ENCODE data around the gene TNKS2. TPM values are rescaled to one million over a fixed set of nuclear protein-coding genes. Genes with fewer than 3 reads are reported as not detected.

Gene TNKS2
- total and polyA plus RNA-seq, 3 donors from 2014 or later: 23.4 to 36.1 (median 31.3) TPM

DNA sequence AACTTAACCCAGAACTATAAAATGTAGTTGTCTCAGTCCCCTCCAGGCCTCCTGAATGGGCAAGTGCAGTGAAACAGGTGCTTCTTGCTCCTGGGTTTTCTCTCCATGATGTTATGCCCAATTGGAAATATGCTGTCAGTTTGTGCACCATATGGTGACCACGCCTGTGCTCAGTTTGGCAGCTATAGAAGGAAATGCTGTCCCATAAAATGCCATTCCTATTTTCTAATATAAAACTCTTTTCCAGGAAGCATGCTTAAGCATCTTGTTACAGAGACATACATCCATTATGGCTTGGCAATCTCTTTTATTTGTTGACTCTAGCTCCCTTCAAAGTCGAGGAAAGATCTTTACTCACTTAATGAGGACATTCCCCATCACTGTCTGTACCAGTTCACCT lies 65.9 kb downstream of the TNKS2 start:
- Histone ChIP-seq H3K4me1 (no peaks in the 10 kb centered on the region), H3K27me3 (no peaks in the 10 kb centered on the region), H3K27ac (no peak overlapping the region), H3K4me3 (no peak overlapping the region), H3K36me3 (ENCODE audit: low read depth, missing control alignments) (no peaks in the 10 kb centered on the region), H3K9me3 (no peaks in the 10 kb centered on the region)
- WGBS, 2 donors: 21 to 43% methylated on average over 2 of the region's 2 CpGs
- no peak for DNase-seq
- intact Hi-C loops (cut with DNase I; ENCODE audit: low total_unique reads): no loop called here
- TF ChIP-seq, protein P1, sequence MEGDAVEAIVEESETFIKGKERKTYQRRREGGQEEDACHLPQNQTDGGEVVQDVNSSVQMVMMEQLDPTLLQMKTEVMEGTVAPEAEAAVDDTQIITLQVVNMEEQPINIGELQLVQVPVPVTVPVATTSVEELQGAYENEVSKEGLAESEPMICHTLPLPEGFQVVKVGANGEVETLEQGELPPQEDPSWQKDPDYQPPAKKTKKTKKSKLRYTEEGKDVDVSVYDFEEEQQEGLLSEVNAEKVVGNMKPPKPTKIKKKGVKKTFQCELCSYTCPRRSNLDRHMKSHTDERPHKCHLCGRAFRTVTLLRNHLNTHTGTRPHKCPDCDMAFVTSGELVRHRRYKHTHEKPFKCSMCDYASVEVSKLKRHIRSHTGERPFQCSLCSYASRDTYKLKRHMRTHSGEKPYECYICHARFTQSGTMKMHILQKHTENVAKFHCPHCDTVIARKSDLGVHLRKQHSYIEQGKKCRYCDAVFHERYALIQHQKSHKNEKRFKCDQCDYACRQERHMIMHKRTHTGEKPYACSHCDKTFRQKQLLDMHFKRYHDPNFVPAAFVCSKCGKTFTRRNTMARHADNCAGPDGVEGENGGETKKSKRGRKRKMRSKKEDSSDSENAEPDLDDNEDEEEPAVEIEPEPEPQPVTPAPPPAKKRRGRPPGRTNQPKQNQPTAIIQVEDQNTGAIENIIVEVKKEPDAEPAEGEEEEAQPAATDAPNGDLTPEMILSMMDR (IDR thresholded peaks at IDR 0.05): no peak
- TF ChIP-seq POLR2A (IDR thresholded peaks at IDR 0.05): no peak

DNA sequence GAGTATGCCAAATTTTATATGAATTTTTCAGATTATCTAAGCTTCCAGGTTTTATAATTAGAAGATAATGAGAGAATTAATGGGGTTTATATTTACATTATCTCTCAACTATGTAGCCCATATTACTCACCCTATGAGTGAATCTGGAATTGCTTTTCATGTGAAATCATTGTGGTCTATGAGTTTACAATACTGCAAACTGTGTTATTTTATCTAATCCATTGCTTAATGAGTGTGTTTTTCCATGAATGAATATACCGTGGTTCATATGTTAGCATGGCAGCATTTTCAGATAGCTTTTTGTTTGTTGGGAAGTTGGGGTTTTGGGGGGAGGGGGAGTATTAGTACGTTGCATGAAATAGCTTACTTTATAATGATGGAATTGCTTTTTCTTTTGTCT lies 66.5 kb downstream of the TNKS2 start:
- H3K27me3 ChIP-seq: no peaks in the 10 kb centered on the region
- H3K27ac ChIP-seq: no peak overlapping the region
- no peak for TF ChIP-seq POLR2A (IDR thresholded peaks at IDR 0.05)
- TF ChIP-seq, protein P1 (IDR thresholded peaks at IDR 0.05): no peak
- 73 to 81% methylated on average over 2 of the region's 2 CpGs for WGBS, 2 donors
- intact Hi-C loops (cut with DNase I; ENCODE audit: low total_unique reads): no loop called here
- DNase-seq: no peak
- H3K36me3 ChIP-seq (ENCODE audit: low read depth, missing control alignments): no peaks in the 10 kb centered on the region
- H3K9me3 ChIP-seq: no peaks in the 10 kb centered on the region
- H3K4me3 ChIP-seq: no peak overlapping the region
- H3K4me1 ChIP-seq: no peaks in the 10 kb centered on the region

DNA sequence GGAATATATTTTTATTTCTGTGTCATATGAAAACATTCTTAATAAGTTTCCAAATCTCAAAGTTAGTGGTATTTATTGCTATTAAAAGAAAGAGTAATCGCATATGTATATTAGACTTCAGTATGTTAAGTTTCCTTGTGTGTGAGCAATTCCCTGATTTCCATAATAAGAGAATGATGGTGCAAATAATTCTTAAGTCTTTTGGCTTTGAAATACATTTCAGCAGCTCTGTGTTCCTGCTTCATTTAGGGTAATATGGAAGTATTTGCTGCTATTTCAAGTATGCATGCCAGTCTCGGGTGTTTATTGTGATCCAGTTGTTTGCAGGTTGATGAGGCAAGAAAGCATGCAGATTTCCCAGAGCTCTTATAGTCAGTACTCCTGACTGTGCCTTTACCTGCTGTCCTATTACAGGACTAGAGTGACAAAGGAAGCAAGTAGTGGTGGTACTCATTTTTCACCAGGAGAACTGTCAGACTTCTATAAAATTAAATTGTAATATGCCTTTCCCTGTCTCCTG lies 67.4 kb downstream of the TNKS2 start:
- Histone ChIP-seq H3K36me3 (ENCODE audit: low read depth, missing control alignments) (no peaks in the 10 kb centered on the region), H3K27me3 (no peaks in the 10 kb centered on the region), H3K27ac (no peak overlapping the region), H3K4me3 (no peak overlapping the region), H3K9me3 (no peaks in the 10 kb centered on the region), H3K4me1 (no peaks in the 10 kb centered on the region)
- DNase-seq: no peak
- TF ChIP-seq POLR2A (IDR thresholded peaks at IDR 0.05): no peak
- TF ChIP-seq, protein P1 (IDR thresholded peaks at IDR 0.05): no peak
- 85 to 89% methylated on average over 2 of the region's 2 CpGs for WGBS, 2 donors
- intact Hi-C loops (cut with DNase I; ENCODE audit: low total_unique reads): no loop called here

DNA sequence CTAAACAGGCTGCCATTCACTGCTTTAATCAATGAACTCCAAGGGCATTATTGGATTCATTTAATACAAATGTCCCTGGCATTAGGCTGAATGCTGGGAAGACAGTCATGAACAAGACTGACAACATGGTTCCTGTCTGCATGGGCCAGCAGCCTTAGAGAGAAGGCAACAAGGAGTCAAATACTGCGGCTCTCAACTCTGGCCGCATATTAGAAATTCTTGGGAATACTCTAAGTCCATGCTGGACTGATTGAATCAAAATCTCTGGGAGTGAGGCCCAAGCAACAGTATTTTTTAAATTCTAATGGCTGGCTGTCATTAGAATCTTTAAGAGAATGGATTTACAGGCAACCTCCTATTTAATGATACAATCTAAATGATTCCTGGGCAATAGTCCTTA lies 76.9 kb downstream of the TNKS2 start:
- no peak for DNase-seq

DNA sequence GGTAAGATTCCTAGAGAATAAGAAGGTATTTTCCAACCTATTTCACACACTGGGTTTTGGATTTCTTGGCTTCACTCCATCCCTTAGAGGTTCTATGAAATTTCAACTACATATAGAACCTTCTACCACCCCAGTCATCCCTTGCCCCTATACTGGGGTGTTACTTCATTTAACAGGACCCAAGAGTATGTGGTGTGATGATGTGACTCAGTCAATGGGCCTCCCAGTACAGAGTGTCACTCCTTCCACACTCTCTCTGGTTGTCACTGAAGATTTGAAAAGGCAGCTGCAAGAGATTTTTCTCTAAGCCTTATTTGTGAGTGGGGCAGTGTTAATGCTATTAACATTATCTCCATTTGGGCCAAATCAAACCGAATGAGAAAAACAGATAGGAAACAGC lies 77.6 kb downstream of the TNKS2 start:
- no peak for DNase-seq
- Histone ChIP-seq H3K4me1 (no peaks in the 10 kb centered on the region), H3K27ac (no peak overlapping the region), H3K27me3 (no peaks in the 10 kb centered on the region), H3K4me3 (no peak overlapping the region), H3K9me3 (no peaks in the 10 kb centered on the region), H3K36me3 (ENCODE audit: low read depth, missing control alignments) (no peaks in the 10 kb centered on the region)
- 78 to 85% methylated on average over 1 of the region's 1 CpG for WGBS, 2 donors
- intact Hi-C loops (cut with DNase I; ENCODE audit: low total_unique reads): no loop called here
- no peak for TF ChIP-seq POLR2A (IDR thresholded peaks at IDR 0.05)
- TF ChIP-seq, protein P1 (IDR thresholded peaks at IDR 0.05): no peak

More for the DNA sequence above, 76.9 kb downstream of the TNKS2 start:
- intact Hi-C loops (cut with DNase I; ENCODE audit: low total_unique reads): no loop called here
- TF ChIP-seq, protein P1 (IDR thresholded peaks at IDR 0.05): no peak
- TF ChIP-seq POLR2A (IDR thresholded peaks at IDR 0.05): no peak
- no peaks in the 10 kb centered on the region for H3K27me3 ChIP-seq
- 92 to 100% methylated on average over 2 of the region's 2 CpGs for WGBS, 2 donors
- no peaks in the 10 kb centered on the region for H3K4me1 ChIP-seq
- no peaks in the 10 kb centered on the region for H3K36me3 ChIP-seq (ENCODE audit: low read depth, missing control alignments)
- H3K4me3 ChIP-seq: no peak overlapping the region
- H3K9me3 ChIP-seq: no peaks in the 10 kb centered on the region
- H3K27ac ChIP-seq: no peak overlapping the region
